BLaER1 (cell line): ENCODE results near the gene HEPHL1.

Source experiments
- H3K27ac ChIP-seq: shearing (Covaris generic); formaldehyde crosslinking; 2 replicates; pipeline ENCODE4 v1.8.1; 2022
- H3K27me3 ChIP-seq: shearing (Covaris generic); formaldehyde crosslinking; 2 replicates; pipeline ENCODE4 v1.8.1; 2022
- H3K36me3 ChIP-seq: shearing (Covaris generic); formaldehyde crosslinking; 2 replicates; pipeline ENCODE4 v1.8.1; 2022
- H3K4me1 ChIP-seq: shearing (Covaris generic); formaldehyde crosslinking; 2 replicates; pipeline ENCODE4 v1.8.1; 2022
- H3K4me2 ChIP-seq: shearing (Covaris generic); formaldehyde crosslinking; 2 replicates; pipeline ENCODE4 v1.8.1; 2022
- H3K4me3 ChIP-seq: shearing (Covaris generic); formaldehyde crosslinking; 2 replicates; pipeline ENCODE4 v1.8.1; 2022
- H3K9ac ChIP-seq: shearing (Covaris generic); formaldehyde crosslinking; 2 replicates; pipeline ENCODE4 v1.8.1; 2022
- H3K9me3 ChIP-seq: shearing (Covaris generic); formaldehyde crosslinking; 2 replicates; pipeline ENCODE4 v1.8.1; 2022
- H4K20me1 ChIP-seq: shearing (Covaris generic); formaldehyde crosslinking; 2 replicates; pipeline ENCODE4 v1.8.1; 2022
- Cebpa-rat ChIP-seq: shearing (Covaris generic); IDR thresholded peaks from 2 replicates; pipeline ENCODE4 v1.8.1; 2022

HEPHL1 gene

DNA sequence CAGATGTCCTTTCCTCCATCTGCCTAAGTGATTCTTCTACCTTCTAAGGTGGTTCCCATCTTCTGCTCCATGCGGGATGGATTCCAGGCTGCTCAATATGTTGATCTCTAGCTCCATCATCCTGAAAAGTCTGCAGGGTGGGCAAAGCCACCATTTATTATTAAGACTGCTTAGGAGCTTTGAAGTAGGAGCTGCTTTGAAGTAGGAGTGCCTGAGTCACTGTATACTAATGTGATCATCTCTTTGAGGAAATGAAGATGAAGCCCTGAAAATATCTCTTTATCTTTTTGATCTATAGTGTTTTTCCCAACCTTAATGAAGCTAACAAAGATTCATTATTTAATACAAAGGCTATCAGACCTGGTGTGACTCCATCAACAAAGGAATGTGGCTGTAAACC lies 13.1 kb downstream of the HEPHL1 start:
- H3K27me3 ChIP-seq = no peaks in the 10 kb centered on the region
- no peaks in the 10 kb centered on the region for H4K20me1 ChIP-seq
- no peak overlapping the region for H3K4me3 ChIP-seq
- H3K27ac ChIP-seq = no peak overlapping the region
- no peak overlapping the region for H3K4me2 ChIP-seq
- TF ChIP-seq Cebpa-rat = no peak
- H3K36me3 ChIP-seq = no peaks in the 10 kb centered on the region
- H3K4me1 ChIP-seq = no peaks in the 10 kb centered on the region
- peaks cover 7% of the 10 kb centered on the region; the same call in 1 of the 2 replicates for H3K9me3 ChIP-seq
- no peak overlapping the region for H3K9ac ChIP-seq

DNA sequence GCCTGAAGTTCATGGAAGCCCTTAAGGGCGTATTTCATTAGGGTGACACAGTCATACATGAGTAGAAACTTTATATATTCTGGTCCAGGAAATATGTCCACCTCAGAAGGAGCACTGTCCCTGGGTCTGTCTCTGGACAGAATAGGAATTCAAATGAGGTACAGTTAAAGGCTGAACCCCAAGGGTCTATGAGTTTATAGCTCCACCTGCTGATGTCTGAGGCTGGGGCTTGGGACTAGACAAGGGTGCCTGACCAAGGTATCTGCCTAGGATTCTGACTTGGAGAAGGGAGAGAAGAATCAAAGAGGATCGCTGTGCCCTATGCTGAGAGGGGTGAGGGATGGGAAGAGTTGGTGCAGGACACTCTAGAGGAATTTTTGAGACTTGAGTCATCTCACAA lies 14.9 kb downstream of the HEPHL1 start:
- H3K27ac ChIP-seq = no peak overlapping the region
- H3K27me3 ChIP-seq = no peaks in the 10 kb centered on the region
- TF ChIP-seq Cebpa-rat = no peak
- H4K20me1 ChIP-seq = no peaks in the 10 kb centered on the region
- no peaks in the 10 kb centered on the region for H3K4me1 ChIP-seq
- H3K36me3 ChIP-seq = no peaks in the 10 kb centered on the region
- H3K4me3 ChIP-seq = no peak overlapping the region
- H3K9me3 ChIP-seq = peaks cover 7% of the 10 kb centered on the region; the same call in 1 of the 2 replicates
- H3K9ac ChIP-seq = no peak overlapping the region
- no peak overlapping the region for H3K4me2 ChIP-seq

DNA sequence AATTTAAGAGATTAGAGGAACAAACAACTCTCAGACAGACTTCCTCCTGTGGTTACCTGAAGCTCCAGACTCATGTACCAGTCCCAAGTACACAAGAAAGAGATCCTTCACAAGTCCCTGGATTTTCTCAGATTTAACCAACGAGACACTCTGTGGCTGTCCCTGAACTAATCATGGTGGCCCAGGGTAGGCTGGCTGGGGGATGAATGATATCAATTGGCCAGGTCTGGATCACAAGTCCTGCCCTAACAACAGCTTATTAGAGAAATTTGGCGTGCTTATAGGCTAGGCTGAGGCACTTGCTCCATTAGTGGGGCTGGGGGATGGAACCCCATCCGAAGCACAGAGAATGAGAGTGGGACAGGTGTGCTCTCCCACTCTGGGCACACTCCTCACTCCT lies 22.1 kb downstream of the HEPHL1 start:
- no peaks in the 10 kb centered on the region for H3K27me3 ChIP-seq
- H3K27ac ChIP-seq = no peak overlapping the region
- no peaks in the 10 kb centered on the region for H3K36me3 ChIP-seq
- no peaks in the 10 kb centered on the region for H3K9me3 ChIP-seq
- H3K4me2 ChIP-seq = no peak overlapping the region
- TF ChIP-seq Cebpa-rat = no peak
- no peak overlapping the region for H3K4me3 ChIP-seq
- H4K20me1 ChIP-seq = no peaks in the 10 kb centered on the region
- H3K9ac ChIP-seq = no peak overlapping the region
- no peaks in the 10 kb centered on the region for H3K4me1 ChIP-seq

- no peak overlapping the region for H3K4me2 ChIP-seq
- H3K27ac ChIP-seq = no peak overlapping the region
- TF ChIP-seq Cebpa-rat = no peak
- H3K27me3 ChIP-seq = no peaks in the 10 kb centered on the region
- no peaks in the 10 kb centered on the region for H4K20me1 ChIP-seq
- no peak overlapping the region for H3K9ac ChIP-seq
- no peaks in the 10 kb centered on the region for H3K36me3 ChIP-seq
- no peaks in the 10 kb centered on the region for H3K4me1 ChIP-seq
- no peak overlapping the region for H3K4me3 ChIP-seq
- H3K9me3 ChIP-seq = no peaks in the 10 kb centered on the region
Measured at GRCh38 chr11:94046796-94047195, 25.6 kb downstream of the HEPHL1 start.

GRCh38 chr11:94048032-94048709 lies 27.0 kb downstream of the HEPHL1 start:
- Histone ChIP-seq H3K4me2 (no peak overlapping the region), H3K9ac (no peak overlapping the region), H3K27ac (no peak overlapping the region), H3K36me3 (no peaks in the 10 kb centered on the region), H3K9me3 (no peaks in the 10 kb centered on the region), H3K27me3 (no peaks in the 10 kb centered on the region), H4K20me1 (no peaks in the 10 kb centered on the region), H3K4me3 (no peak overlapping the region), H3K4me1 (no peaks in the 10 kb centered on the region)
- no peak for TF ChIP-seq Cebpa-rat

DNA sequence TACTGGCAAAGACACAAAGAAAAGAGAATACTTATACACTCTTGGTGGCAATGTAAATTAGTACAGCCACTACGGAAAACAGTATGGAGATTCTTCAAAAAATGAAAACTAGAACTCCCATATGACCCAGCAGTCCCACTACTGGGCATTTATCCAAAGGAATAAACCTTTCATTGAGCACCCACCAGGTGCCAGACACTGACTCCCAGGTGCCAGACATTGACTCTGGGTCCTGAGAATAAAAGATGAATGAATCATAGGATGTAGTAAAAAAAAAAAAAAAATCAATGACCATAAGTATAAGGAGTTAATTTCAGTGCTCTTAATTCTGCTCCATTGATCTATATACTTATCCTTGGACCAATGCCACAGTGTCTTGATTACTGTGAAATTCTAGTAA lies 28.2 kb downstream of the HEPHL1 start:
- no peaks in the 10 kb centered on the region for H3K4me1 ChIP-seq
- no peaks in the 10 kb centered on the region for H4K20me1 ChIP-seq
- no peak overlapping the region for H3K4me2 ChIP-seq
- no peak for TF ChIP-seq Cebpa-rat
- no peaks in the 10 kb centered on the region for H3K9me3 ChIP-seq
- no peak overlapping the region for H3K4me3 ChIP-seq
- H3K36me3 ChIP-seq = no peaks in the 10 kb centered on the region
- H3K27ac ChIP-seq = no peak overlapping the region
- H3K27me3 ChIP-seq = no peaks in the 10 kb centered on the region
- H3K9ac ChIP-seq = no peak overlapping the region

DNA sequence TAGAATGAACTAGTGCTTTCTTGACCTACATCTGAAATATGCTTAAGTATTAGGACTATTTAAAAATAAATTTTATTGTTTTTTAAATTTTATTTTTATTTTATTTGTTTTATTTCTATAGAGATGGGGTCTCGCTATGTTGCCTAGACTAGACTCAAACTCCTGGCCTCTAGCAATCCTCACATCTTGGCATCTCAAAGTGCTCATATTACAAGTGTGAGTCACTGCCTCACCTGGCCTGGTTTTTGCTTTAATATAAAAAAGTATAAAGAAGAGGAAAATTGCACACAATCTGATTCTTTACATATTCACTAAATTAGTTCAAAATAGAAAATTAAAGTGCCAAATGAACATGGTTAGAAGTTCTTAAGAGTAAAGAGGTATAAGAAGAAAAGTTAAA lies 37.5 kb downstream of the HEPHL1 start:
- no peak overlapping the region for H3K27ac ChIP-seq
- no peak overlapping the region for H3K4me3 ChIP-seq
- peaks cover 18% of the 10 kb centered on the region for H3K4me1 ChIP-seq
- H3K9me3 ChIP-seq = no peaks in the 10 kb centered on the region
- no peak overlapping the region for H3K9ac ChIP-seq
- no peak for TF ChIP-seq Cebpa-rat
- H3K36me3 ChIP-seq = no peaks in the 10 kb centered on the region
- H3K4me2 ChIP-seq = no peak overlapping the region
- no peaks in the 10 kb centered on the region for H3K27me3 ChIP-seq
- no peaks in the 10 kb centered on the region for H4K20me1 ChIP-seq

DNA sequence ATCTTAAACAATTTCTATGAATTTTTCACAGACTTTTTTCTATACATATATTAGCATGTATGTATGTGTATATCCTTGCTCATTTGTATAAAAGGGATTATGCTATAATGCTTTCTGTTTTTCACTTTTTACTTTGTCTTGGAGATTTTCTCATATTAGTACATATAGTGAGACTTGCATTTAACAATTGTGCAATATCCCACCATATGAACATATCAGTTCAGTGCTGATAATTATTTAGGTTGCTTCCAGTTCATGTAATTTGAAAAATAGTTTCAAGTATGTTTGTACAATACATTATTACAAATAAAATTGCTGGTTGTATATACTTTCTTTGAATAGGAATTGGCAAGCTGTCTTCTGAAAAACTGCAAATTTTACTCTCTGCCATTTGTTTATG lies 37.9 kb downstream of the HEPHL1 start:
- Histone ChIP-seq H3K27ac (no peak overlapping the region), H3K4me2 (no peak overlapping the region), H3K4me1 (peaks cover 18% of the 10 kb centered on the region), H4K20me1 (no peaks in the 10 kb centered on the region), H3K36me3 (no peaks in the 10 kb centered on the region), H3K9ac (no peak overlapping the region), H3K27me3 (no peaks in the 10 kb centered on the region), H3K4me3 (no peak overlapping the region), H3K9me3 (no peaks in the 10 kb centered on the region)
- TF ChIP-seq Cebpa-rat = no peak

DNA sequence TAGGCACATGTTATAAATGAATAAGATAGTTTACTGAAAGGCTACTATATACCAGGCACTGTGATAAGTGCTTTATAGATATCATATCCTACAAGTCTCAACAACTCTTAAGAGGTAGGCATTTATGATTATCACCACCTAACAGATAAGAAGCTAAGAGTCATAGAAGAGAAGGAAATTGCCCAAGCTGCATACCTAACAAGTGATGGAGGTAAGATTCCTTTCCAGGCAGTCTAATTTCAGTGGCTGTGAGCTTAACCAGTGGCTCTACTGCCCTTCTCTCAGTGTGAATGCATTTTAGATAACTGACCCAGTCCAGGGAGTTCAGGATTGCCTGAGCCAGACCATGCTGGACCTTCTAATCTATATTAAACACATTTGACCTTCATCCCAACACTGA lies 39.2 kb downstream of the HEPHL1 start:
- Histone ChIP-seq H3K4me2 (no peak overlapping the region), H3K4me3 (no peak overlapping the region), H3K9ac (no peak overlapping the region), H3K27ac (no peak overlapping the region), H3K4me1 (peaks cover 18% of the 10 kb centered on the region), H4K20me1 (no peaks in the 10 kb centered on the region), H3K36me3 (no peaks in the 10 kb centered on the region), H3K9me3 (no peaks in the 10 kb centered on the region), H3K27me3 (no peaks in the 10 kb centered on the region)
- no peak for TF ChIP-seq Cebpa-rat

DNA sequence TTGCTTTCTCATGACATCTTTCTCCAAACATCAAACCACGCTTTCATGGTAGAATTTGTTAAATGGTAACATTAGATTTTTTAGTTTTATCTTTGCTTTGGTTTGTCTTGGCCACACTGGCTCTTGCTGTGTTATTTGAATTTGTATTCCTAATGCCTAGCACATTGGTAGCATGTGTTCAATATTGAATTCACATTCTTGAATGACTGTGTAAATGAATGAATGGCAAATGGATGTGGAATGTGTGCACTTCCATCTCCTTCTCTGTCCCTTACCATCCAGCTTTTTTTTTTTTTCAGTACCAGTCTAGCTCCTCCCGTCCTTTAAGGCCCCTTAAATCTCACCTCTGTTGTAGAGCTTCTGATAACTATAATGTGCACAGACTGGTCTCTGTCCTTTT lies 41.2 kb downstream of the HEPHL1 start:
- TF ChIP-seq Cebpa-rat = no peak
- Histone ChIP-seq H3K4me3 (no peak overlapping the region), H3K9ac (no peak overlapping the region), H3K27ac (no peak overlapping the region), H3K4me2 (peak overlapping the region; percentile 62), H3K9me3 (no peaks in the 10 kb centered on the region), H4K20me1 (no peaks in the 10 kb centered on the region), H3K36me3 (no peaks in the 10 kb centered on the region), H3K4me1 (peaks cover 18% of the 10 kb centered on the region), H3K27me3 (no peaks in the 10 kb centered on the region)

DNA sequence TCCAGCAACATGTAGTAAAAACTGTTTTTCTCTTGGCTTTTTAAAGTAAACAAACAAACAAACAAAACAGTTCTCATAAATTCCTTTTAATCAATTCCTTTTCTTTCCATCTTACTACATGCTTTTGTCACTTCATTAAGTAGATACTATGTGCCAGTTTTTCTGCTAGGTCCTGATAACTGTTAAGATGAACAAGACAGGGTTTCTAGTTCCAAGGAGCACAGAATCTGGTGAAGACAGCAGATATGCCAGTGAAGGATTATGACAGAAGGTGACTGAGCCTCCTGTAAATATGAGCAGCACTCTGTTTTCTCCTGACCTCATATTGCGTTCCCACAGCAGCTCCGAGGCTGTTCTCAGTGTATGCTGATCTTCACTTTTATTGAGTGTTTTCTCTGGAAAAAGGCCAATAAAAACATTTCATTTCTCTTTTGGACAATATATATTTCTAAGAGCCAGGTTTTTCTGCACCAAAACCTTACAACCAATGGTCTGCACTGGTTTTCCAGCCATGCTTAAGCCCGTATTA lies 45.8 kb downstream of the HEPHL1 start:
- no peaks in the 10 kb centered on the region for H3K9me3 ChIP-seq
- no peak overlapping the region for H3K4me2 ChIP-seq
- H3K9ac ChIP-seq = no peak overlapping the region
- H4K20me1 ChIP-seq = no peaks in the 10 kb centered on the region
- no peaks in the 10 kb centered on the region for H3K36me3 ChIP-seq
- no peaks in the 10 kb centered on the region for H3K27me3 ChIP-seq
- no peak for TF ChIP-seq Cebpa-rat
- H3K27ac ChIP-seq = no peak overlapping the region
- no peak overlapping the region for H3K4me3 ChIP-seq
- peaks cover 13% of the 10 kb centered on the region for H3K4me1 ChIP-seq
